ENCODE results near the gene TLX1.

DNA sequence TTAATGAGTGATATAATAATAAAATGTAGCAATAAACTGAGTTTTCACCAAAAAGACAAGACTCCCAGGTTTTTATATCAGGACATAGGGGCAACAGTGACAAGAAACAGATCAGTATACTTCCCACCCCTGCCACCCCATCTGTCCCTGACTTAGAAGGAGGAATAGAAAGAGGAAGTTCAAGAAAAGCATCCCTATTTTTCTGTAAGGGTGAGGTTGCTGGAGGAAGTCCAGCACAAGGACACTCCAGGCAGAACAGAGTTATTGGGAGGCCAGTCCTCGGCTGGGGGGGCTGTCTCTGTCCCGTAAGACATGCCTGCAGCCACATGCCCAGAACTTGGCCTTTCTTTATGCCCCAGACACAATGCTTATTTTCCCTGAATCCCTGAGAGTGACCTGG lies 16.5 kb upstream of the TLX1 start:
- TF ChIP-seq EZH2phosphoT487 (IDR thresholded peaks at IDR 0.05; ENCODE audit: low read length), result no peak
- TF ChIP-seq, protein P1, sequence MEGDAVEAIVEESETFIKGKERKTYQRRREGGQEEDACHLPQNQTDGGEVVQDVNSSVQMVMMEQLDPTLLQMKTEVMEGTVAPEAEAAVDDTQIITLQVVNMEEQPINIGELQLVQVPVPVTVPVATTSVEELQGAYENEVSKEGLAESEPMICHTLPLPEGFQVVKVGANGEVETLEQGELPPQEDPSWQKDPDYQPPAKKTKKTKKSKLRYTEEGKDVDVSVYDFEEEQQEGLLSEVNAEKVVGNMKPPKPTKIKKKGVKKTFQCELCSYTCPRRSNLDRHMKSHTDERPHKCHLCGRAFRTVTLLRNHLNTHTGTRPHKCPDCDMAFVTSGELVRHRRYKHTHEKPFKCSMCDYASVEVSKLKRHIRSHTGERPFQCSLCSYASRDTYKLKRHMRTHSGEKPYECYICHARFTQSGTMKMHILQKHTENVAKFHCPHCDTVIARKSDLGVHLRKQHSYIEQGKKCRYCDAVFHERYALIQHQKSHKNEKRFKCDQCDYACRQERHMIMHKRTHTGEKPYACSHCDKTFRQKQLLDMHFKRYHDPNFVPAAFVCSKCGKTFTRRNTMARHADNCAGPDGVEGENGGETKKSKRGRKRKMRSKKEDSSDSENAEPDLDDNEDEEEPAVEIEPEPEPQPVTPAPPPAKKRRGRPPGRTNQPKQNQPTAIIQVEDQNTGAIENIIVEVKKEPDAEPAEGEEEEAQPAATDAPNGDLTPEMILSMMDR (IDR thresholded peaks at IDR 0.05; ENCODE audit: low read length), result no peak
